Type B pancreatic cell (in vitro differentiated cells): ENCODE measurements around the gene CCDC50. TPM values are rescaled to one million over a fixed set of nuclear protein-coding genes. Genes with fewer than 3 reads are reported as not detected.

ENCODE experiments used
- DNase-seq: peaks from one replicate; pipeline ENCODE4 v3.0.0; 2021; ENCODE audit warnings: mixed read lengths; ENCODE audit not compliant: unreplicated experiment; ENCODE audit errors: extremely low spot score
- H3K27ac Mint-ChIP-seq: 2 replicates; pipeline ENCODE4 v1.8.0; 2021; ENCODE audit warnings: mild to moderate bottlenecking, mixed read lengths
- H3K27me3 Mint-ChIP-seq: 2 replicates; pipeline ENCODE4 v1.8.0; 2021; ENCODE audit warnings: mixed read lengths
- H3K36me3 Mint-ChIP-seq: 2 replicates; pipeline ENCODE4 v1.8.0; 2021; ENCODE audit warnings: mixed read lengths
- H3K4me1 Mint-ChIP-seq: one replicate; pipeline ENCODE4 v1.8.0; 2021; ENCODE audit warnings: mixed read lengths; ENCODE audit not compliant: unreplicated experiment
- H3K4me3 Mint-ChIP-seq: 2 replicates; pipeline ENCODE4 v1.8.0; 2021; ENCODE audit warnings: mild to moderate bottlenecking, mixed read lengths
- H3K9me3 Mint-ChIP-seq: 2 replicates; pipeline ENCODE4 v1.8.0; 2021; ENCODE audit warnings: mixed read lengths
- total RNA-seq: library from RNA; stranded (reverse); gene quantifications from 2 replicates; pipeline ENCODE4 v1.2.1, GENCODE V29; 2021; ENCODE audit warnings: low replicate concordance
- TF ChIP-seq, protein P1 (sequence below): fragments of 200-600 bp; sonication (generic); conservative IDR thresholded peaks from 2 replicates; pipeline ENCODE4 v1.5.0; 2021; ENCODE audit warnings: antibody characterized with exemption, mild to moderate bottlenecking

CCDC50 gene
- total RNA-seq, 1 donor from 2014 or later: 47.4 TPM

DNA sequence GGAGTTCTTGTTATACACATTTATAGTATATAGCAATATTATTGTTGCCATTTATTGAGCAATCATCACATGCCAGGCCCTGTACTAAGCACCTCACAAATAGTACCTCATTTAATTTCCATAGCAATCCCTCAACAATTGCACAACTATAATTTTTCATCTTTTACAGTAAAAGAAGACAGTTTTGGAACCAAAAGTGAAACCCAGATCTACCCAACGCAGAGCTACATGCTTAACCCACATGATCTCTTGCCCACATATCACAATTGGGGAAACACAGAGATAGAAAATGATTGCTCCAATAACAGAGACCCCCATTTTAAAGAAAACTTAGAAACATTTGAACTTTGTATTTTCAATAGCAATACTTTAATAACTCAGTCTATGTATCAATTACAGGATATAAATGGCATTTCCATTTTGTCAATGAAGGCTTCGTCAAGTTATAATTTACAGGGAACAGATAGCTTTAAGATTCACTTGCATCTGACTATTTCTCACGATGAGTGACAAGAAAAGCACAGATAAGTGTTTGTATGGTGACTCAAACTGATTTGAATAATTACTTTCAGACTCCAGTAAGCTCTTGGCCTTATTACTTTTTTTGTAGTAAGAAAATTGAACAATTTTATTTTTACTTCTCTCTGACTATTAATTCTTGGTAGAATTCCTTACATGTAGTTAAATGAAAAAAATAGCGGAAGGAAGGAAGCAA lies 38.7 kb upstream of the CCDC50 start:
- Mint-ChIP-seq H3K4me3 (no peak overlapping the region), H3K36me3 (no peaks in the 10 kb centered on the region), H3K9me3 (no peaks in the 10 kb centered on the region), H3K27me3 (no peaks in the 10 kb centered on the region), H3K27ac (no peak overlapping the region), H3K4me1 (no peaks in the 10 kb centered on the region)
- TF ChIP-seq, protein P1, sequence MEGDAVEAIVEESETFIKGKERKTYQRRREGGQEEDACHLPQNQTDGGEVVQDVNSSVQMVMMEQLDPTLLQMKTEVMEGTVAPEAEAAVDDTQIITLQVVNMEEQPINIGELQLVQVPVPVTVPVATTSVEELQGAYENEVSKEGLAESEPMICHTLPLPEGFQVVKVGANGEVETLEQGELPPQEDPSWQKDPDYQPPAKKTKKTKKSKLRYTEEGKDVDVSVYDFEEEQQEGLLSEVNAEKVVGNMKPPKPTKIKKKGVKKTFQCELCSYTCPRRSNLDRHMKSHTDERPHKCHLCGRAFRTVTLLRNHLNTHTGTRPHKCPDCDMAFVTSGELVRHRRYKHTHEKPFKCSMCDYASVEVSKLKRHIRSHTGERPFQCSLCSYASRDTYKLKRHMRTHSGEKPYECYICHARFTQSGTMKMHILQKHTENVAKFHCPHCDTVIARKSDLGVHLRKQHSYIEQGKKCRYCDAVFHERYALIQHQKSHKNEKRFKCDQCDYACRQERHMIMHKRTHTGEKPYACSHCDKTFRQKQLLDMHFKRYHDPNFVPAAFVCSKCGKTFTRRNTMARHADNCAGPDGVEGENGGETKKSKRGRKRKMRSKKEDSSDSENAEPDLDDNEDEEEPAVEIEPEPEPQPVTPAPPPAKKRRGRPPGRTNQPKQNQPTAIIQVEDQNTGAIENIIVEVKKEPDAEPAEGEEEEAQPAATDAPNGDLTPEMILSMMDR: no peak
- DNase-seq: no peak

DNA sequence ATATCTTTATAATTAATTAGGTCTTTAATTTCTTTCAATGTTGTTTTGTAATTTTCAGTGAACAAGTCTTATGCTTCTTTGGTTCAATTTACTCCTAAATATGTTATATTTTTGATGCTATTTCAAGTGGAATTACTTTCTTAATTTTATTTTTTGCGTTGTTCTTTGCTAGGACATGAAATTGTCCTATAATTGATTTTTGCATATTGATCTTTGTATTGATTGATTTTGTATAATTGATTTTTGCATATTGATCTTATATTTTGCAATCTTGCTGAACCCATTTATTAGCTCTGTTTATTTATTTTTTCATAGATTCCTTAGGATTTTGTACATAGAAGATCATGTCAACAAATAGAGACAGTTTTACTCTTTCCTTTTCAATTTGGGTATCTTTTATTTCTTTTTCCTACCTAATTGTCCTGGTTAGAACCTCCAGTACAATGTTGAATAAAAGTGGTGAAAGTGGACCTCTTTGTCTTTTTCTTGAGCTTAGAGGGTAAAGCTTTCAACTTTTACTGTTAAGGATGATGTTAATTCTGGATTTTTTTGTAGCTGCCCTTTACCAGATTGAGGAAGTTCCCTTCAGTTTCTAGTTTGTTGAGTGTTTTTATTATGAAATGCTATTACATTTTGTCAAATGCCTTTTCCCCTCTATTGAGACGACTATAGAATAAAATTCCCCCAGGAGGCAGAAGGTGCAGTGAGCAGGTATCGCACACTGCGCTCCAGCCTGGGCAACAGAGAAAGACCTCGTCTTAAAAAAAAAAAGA lies 36.8 kb upstream of the CCDC50 start:
- no peak for DNase-seq
- Mint-ChIP-seq H3K9me3 (no peaks in the 10 kb centered on the region), H3K36me3 (no peaks in the 10 kb centered on the region), H3K27me3 (no peaks in the 10 kb centered on the region), H3K27ac (no peak overlapping the region), H3K4me3 (no peak overlapping the region), H3K4me1 (no peaks in the 10 kb centered on the region)
- TF ChIP-seq, protein P1: no peak

DNA sequence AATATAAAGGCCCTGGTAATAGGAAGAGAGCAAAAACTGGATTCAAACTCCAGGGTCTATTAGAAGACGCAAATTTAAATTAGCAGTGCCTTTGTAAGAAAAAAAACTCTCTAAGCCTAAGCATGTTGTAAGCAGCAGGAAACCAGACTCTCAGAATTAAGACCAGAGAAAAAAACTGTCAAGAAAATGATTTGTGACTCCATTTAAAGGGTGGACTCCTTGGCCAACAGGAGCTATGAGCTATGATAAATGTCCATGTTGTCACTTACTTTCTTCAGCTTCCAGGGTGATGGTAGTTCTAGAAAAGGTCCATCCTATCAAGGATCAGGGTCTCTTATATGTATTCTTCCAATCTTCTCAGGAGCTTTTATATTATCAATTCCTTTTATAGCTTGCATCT lies 34.9 kb upstream of the CCDC50 start:
- H3K9me3 Mint-ChIP-seq: no peaks in the 10 kb centered on the region
- no peak for DNase-seq
- no peaks in the 10 kb centered on the region for H3K36me3 Mint-ChIP-seq
- H3K4me3 Mint-ChIP-seq: no peak overlapping the region
- H3K4me1 Mint-ChIP-seq: peaks cover 4% of the 10 kb centered on the region
- H3K27me3 Mint-ChIP-seq: no peaks in the 10 kb centered on the region
- no peak overlapping the region for H3K27ac Mint-ChIP-seq
- TF ChIP-seq, protein P1: no peak

DNA sequence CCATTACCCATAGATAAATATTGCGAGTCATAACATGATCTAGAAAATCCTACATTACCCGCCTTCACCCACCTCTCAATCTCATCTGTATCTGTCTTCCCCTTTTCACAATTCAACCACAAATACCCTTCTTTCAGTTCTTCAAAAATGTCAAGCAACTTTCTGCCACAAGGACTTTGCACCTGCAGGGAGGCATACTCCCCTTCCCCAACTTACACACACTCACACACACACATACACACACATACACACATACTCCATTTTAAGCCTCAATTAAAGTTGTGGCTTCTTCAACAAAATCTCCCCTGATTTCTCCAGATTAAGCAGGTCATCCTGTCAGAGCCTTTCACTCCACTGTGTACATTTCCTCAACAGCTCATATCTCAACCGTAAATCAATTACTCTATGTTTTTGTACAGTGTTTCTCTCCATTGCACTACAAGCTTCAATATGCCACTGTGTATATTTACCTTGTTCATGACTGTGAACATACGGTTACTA lies 33.1 kb upstream of the CCDC50 start:
- TF ChIP-seq, protein P1: no peak
- no peaks in the 10 kb centered on the region for H3K9me3 Mint-ChIP-seq
- H3K4me1 Mint-ChIP-seq: peaks cover 4% of the 10 kb centered on the region
- H3K36me3 Mint-ChIP-seq: no peaks in the 10 kb centered on the region
- H3K27ac Mint-ChIP-seq: no peak overlapping the region
- H3K27me3 Mint-ChIP-seq: no peaks in the 10 kb centered on the region
- DNase-seq: no peak
- no peak overlapping the region for H3K4me3 Mint-ChIP-seq

DNA sequence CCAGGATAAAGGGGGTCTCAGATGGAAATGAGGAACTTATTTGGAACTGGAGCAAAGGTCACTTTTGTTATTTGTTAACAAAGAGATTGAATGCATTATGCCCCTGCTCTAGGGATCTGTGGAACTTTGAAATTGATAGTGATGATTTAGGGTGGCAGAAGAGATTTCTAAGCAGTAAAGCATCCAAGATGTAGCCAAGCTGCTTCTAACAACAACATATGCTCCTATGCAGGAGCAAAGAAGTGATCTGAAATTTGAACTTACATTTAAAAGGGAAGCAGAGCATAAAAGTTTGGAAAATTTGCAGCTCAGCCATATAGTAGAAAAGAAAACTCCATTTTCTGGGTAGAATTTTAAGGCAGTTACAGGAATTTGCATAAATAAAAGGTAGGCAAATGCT lies 30.3 kb upstream of the CCDC50 start:
- TF ChIP-seq, protein P1: no peak
- Mint-ChIP-seq H3K9me3 (peaks cover 8% of the 10 kb centered on the region), H3K27me3 (no peaks in the 10 kb centered on the region)

More for the DNA sequence above, 30.3 kb upstream of the CCDC50 start:
- H3K36me3 Mint-ChIP-seq: no peaks in the 10 kb centered on the region
- H3K27ac Mint-ChIP-seq: no peak overlapping the region
- no peak for DNase-seq
- peaks cover 12% of the 10 kb centered on the region for H3K4me1 Mint-ChIP-seq
- no peak overlapping the region for H3K4me3 Mint-ChIP-seq
